G401 (cell line): ENCODE results near the gene PNISR. TPM values are rescaled to one million over a fixed set of nuclear protein-coding genes. Genes with fewer than 3 reads are reported as not detected.

Source experiments
- DNase-seq: peaks from one replicate; pipeline ENCODE4 v3.0.0-alpha.2; 2015; ENCODE audit warnings: low spot score
- in situ Hi-C: cut with HindIII; loops from 2 replicates; pipeline ENCODE4 v1.10.0; 2016; ENCODE audit warnings: low sequenced_read_pairs, mixed read lengths
- total RNA-seq: library from RNA; depleted of rRNA; stranded (reverse); fragments of >200 nt; shearing (Covaris generic); gene quantifications from 2 replicates; pipeline ENCODE4 v1.2.3, GENCODE V29; 2014; rRNA removed

The PNISR gene
- total RNA-seq, 1 experiment from 2014 or later, result 29.3 TPM

DNA sequence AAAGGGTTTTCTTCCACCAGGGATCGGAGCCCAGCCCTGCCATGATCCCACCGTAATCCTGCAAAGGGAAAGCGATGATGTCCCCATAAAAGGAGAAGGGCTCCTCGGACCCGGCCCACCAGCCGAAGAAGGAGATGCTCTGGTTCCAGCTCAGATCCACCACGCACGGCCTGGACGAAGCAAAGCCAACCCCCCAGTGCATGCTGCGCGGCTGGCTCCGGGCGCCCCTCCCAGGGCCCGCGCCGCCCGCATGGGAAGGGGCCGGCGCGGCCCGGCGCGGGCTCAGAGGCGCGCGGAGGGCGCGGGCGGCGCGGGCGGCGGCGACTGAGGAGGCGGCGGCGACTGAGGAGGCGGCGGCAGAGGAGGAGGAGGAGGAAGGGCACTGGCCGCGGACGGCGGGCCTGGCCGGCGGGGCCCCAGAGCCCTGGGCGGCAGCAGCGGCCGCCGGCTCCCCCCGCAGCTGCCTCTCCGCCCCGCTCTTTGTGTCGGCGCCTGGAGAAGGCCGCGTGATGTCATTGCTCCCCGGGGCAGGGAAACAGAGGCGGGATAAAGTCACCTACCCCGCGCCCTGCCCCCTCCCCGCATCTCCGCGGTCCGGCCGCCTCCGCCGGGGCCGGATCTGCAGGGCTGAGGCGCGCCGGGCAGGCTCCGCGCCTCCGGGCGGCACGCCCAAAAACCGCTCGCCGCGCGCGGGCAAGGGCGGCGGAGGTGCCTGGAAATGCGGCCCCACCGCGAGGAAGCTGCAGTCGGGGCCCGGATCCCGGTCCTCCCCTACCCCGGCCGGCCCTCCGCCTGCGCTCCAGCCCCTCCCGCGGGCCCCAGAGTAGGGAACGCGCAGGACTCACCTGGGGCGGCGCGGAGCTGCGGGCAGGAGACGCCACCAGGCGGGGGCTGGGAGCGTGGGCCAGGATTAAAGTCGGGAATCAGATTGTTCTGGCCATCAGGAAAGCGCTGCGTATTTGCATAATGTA, 75.7 kb downstream of the PNISR start, which contains the start of gene FAXC:
Gene FAXC, minus strand, starts transcription at position 504 of the 971 bp plus-strand sequence. Its CDS starts 302 bp downstream, at position 202.
- peak; percentile 79 for DNase-seq
- in situ Hi-C loops, result no loop called here

DNA sequence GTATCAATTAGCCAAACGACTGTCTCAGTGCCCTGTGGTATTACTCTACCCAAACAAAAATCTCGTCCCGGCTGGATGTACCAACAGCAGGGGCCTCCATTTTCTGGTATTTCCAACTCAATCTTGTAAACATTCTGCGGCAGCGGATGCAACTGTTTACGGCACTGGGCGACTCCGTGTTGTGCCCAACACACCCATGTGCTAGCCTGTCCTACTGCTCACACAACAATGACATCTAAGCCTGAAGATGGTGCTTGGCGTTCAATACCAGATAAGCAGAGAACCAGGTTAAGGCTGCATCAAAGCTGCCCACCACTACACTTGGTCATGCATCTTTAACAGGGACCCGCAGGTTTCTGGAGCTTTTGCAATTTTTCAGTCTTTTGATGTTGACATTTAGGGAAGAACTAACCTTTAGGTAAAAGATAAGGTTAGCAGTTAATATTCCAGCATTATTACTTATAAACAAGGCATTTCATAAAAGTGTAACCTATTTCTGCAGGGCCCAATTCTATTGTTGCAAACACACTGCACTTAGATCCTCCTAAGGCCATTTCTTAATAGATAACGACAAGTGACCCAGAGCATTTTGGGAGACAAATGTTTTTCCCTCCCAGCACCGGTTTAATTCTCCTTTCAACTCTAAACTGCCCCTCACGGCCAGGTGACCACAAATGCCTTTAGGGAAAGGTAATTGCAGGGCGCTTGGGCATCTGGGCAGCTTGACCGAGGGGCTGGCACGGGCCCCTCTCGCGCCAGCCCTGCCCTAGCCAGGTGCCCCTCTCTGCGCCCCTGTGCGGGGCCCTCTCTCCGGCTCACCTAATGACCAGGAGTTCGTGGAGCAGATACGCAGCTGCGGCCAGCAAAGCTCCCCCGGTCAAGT, 76.6 kb downstream of the PNISR start:
- DNase-seq, result peak; percentile 69
- in situ Hi-C loops, result no loop called here

Other genes with a start within 250 kb of the PNISR start
- 0.71 and 2.3 TPM in 2 replicates for gene FAXC, start 75.6 kb downstream of the PNISR start, total RNA-seq
- 10.5 and 14.0 TPM in 2 replicates for gene COQ3, start 31.1 kb downstream of the PNISR start, total RNA-seq
- 24.6 and 34.9 TPM in 2 replicates for gene USP45, start 90.1 kb upstream of the PNISR start, total RNA-seq
- gene CCNC, start 143.4 kb upstream of the PNISR start, total RNA-seq, result 130 and 168 TPM in 2 replicates
- 0.06 and 0.34 TPM in 2 replicates for gene PRDM13, start 181.5 kb upstream of the PNISR start, total RNA-seq